Uterus (tissue), 4 donors: ENCODE measurements around the gene MAP2K6. TPM values are rescaled to one million over a fixed set of nuclear protein-coding genes. Genes with fewer than 3 reads are reported as not detected.

ENCODE experiments used
- DNase-seq, 2 donors: peaks; one replicate each; pipeline ENCODE4 v3.0.0-alpha.2; 2019 to 2020
- H3K27ac ChIP-seq, 2 donors: fragments of 200-600 bp; sonication (generic); 1 replicate in 1 of 2; 2 replicates in 1 of 2; pipeline ENCODE4 v1.5.1; 2016 to 2018
- H3K27me3 ChIP-seq, 2 donors: fragments of 200-600 bp; sonication (generic); one replicate each; pipeline ENCODE4 v1.5.1; 2018 to 2019; ENCODE audit warnings: control low read depth in 1 of 2
- H3K36me3 ChIP-seq, 2 donors: fragments of 200-600 bp; sonication (generic); one replicate each; pipeline ENCODE4 v1.5.1; 2019; ENCODE audit warnings: control low read depth in 1 of 2
- H3K4me1 ChIP-seq, 2 donors: fragments of 200-600 bp; sonication (generic); one replicate each; pipeline ENCODE4 v1.5.1; 2018 to 2019; ENCODE audit warnings: control low read depth in 1 of 2
- H3K4me3 ChIP-seq, 2 donors: fragments of 200-600 bp; sonication (generic); 1 replicate in 1 of 2; 2 replicates in 1 of 2; pipeline ENCODE4 v1.5.1; 2018 to 2019; ENCODE audit warnings: mild to moderate bottlenecking in 1 of 2
- H3K9me3 ChIP-seq, 2 donors: fragments of 200-600 bp; sonication (generic); one replicate each; pipeline ENCODE4 v1.5.1; 2019; ENCODE audit warnings: control low read depth in 1 of 2
- POLR2A ChIP-seq, 2 donors: fragments of 450-650 bp; IDR thresholded peaks; one replicate each; pipeline ENCODE4 v1.6.1; 2016; ENCODE audit warnings: antibody characterized with exemption in 2 of 2, mild to moderate bottlenecking in 1 of 2, moderate library complexity in 1 of 2
- intact Hi-C: fragments of 100-400 bp; cut with DNase I; formaldehyde crosslinking; loops from one replicate; pipeline ENCODE4 v1.15.1; 2023; ENCODE audit warnings: low total_unique reads
- total RNA-seq, 4 donors: library from RNA; depleted of rRNA in 3 of 4; stranded (reverse); fragments of >200 nt in 3 of 4; gene quantifications; one replicate each; pipeline versions ENCODE4 v1.1.0 to v1.2.4, GENCODE V29; 2014 to 2023
- TF ChIP-seq, protein P1 (sequence below), 4 experiments: fragments of 200-600 bp in 2 of 4; fragments of 450-650 bp in 2 of 4; sonication (generic) in 2 of 4; IDR thresholded peaks; one replicate each; pipeline ENCODE4 v1.5.1; 2016 to 2019; ENCODE audit warnings: antibody characterized with exemption in 4 of 4, mild to moderate bottlenecking in 2 of 4, moderate library complexity in 1 of 4
- donor health status: DM: yes; HTN: yes; CAD: no.

Gene MAP2K6
- total RNA-seq, 4 donors from 2014 or later, result 3.2 to 43.4 (median 4.3) TPM

DNA sequence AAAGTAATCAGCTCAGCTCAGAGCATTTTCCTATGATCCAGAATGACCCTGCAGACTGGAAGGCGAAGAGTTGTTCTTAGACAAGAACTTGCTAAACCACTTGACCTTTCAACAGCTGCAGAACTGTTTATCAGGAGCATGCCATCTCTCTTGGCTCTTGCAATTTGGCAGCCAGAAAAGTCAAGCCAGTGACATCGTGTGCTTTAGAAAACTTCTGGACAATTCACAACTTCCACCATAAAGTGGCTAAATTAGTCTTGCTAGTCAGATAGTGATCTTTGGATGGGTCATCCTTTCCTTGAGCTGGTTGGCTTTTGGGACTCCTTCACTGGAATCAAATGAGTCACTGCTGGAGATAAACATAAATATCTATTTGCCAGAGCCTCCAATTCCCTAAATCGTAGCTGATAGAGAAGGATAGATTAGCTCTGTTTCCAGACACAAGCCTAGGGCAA, 146.5 kb downstream of the MAP2K6 start:
- intact Hi-C loops, result no loop called here
- no peak for DNase-seq
- Histone ChIP-seq H3K27ac (no peak overlapping the region), H3K27me3 (no peaks in the 10 kb centered on the region), H3K9me3 (no peaks in the 10 kb centered on the region), H3K36me3 (no peaks in the 10 kb centered on the region), H3K4me3 (no peak overlapping the region), H3K4me1 (no peaks in the 10 kb centered on the region)
- TF ChIP-seq POLR2A (IDR thresholded peaks at IDR 0.05), result no peak

DNA sequence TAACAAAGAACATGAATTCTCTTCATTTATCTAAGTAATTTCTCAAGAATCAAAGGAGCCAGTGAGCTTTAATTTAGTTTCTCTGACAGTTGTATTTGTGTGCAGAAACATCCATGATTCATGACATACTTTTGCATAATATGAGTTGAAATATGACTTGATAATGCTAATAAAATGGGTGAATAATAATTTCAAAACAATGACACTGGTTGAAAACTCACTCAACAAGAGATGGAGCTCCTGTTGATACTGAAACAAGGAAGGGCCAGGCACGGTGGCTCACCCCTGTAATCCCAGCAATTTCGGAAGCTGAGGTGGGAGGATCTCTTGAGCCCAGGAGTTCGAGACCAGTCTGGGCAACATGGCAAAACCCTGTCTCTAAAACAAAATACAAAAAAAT, 147.0 kb downstream of the MAP2K6 start:
- no peaks in the 10 kb centered on the region for H3K9me3 ChIP-seq
- no peaks in the 10 kb centered on the region for H3K36me3 ChIP-seq
- intact Hi-C loops, result no loop called here
- no peaks in the 10 kb centered on the region for H3K27me3 ChIP-seq
- no peak overlapping the region for H3K4me3 ChIP-seq
- TF ChIP-seq POLR2A (IDR thresholded peaks at IDR 0.05), result no peak
- TF ChIP-seq, protein P1, sequence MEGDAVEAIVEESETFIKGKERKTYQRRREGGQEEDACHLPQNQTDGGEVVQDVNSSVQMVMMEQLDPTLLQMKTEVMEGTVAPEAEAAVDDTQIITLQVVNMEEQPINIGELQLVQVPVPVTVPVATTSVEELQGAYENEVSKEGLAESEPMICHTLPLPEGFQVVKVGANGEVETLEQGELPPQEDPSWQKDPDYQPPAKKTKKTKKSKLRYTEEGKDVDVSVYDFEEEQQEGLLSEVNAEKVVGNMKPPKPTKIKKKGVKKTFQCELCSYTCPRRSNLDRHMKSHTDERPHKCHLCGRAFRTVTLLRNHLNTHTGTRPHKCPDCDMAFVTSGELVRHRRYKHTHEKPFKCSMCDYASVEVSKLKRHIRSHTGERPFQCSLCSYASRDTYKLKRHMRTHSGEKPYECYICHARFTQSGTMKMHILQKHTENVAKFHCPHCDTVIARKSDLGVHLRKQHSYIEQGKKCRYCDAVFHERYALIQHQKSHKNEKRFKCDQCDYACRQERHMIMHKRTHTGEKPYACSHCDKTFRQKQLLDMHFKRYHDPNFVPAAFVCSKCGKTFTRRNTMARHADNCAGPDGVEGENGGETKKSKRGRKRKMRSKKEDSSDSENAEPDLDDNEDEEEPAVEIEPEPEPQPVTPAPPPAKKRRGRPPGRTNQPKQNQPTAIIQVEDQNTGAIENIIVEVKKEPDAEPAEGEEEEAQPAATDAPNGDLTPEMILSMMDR (IDR thresholded peaks at IDR 0.05), result no peak
- no peak overlapping the region for H3K27ac ChIP-seq
- no peak for DNase-seq
- no peaks in the 10 kb centered on the region for H3K4me1 ChIP-seq

DNA sequence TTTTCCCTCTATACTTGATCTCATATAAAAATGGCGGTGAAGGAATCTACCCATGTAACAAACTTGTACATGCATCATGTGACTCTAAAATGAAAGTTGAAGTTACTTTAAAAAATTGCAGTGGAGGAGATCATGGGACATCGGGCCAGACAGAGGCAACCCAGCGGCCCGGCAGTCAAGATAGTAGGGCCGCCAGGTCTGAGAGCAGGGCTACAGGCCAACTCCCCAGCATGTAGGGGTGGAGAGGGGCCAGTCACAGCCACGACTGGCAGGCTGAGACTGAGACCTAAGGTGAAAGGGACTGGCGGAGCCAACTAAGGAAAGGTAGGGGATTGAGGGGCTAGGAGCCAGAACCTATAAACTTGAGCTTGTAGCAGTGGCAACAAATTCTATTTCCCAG, 150.9 kb downstream of the MAP2K6 start:
- intact Hi-C loops, result no loop called here
- no peak overlapping the region for H3K27ac ChIP-seq
- H3K4me1 ChIP-seq, result no peaks in the 10 kb centered on the region
- no peaks in the 10 kb centered on the region for H3K27me3 ChIP-seq
- TF ChIP-seq POLR2A (IDR thresholded peaks at IDR 0.05), result no peak
- TF ChIP-seq, protein P1 (IDR thresholded peaks at IDR 0.05), result no peak
- H3K9me3 ChIP-seq, result no peaks in the 10 kb centered on the region
- H3K36me3 ChIP-seq, result no peaks in the 10 kb centered on the region
- no peak overlapping the region for H3K4me3 ChIP-seq
- DNase-seq, result no peak

DNA sequence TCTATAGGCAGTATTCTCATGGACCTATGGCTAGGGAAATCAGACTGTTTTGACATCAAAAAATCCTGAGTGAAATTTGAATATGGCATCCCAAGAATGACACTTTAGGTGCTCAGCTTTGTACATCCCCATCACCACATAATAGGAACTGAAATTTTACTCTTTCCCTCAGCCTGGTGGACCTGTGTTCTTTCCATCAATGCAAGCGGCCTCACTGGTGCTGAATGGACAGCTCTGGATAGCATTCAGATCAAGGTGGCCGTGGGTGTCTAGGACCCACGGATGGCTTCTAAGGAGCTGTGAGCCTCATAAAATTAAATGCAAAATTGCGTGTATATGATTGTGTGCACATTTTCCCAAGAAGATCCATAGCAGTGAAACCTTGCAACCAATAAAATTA, 152.6 kb downstream of the MAP2K6 start:
- Histone ChIP-seq H3K4me3 (no peak overlapping the region), H3K9me3 (no peaks in the 10 kb centered on the region), H3K27ac (no peak overlapping the region), H3K36me3 (no peaks in the 10 kb centered on the region), H3K27me3 (no peaks in the 10 kb centered on the region), H3K4me1 (no peaks in the 10 kb centered on the region)
- DNase-seq, result no peak
- TF ChIP-seq, protein P1 (IDR thresholded peaks at IDR 0.05), result no peak
- TF ChIP-seq POLR2A (IDR thresholded peaks at IDR 0.05), result no peak
- intact Hi-C loops, result no loop called here

DNA sequence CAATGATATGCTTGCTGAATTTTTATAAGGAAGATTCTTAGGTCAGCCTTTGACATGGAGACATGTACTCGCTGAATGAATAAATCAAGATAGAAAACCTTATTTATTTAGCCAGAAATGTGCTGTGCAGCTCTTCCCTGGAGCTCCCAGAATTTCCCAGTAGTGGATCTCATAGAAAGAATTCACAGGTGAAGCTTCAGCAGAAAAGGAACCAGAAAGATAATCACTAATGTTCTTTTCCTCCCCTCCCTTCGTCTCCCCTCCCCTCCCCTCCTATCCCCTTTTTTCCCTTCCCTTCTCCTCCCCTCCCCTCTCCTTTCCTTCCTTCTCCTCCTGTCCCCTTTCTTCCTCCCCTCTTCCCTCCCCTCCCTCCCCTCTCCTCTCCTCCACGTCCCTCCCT, 158.2 kb downstream of the MAP2K6 start:
- no peaks in the 10 kb centered on the region for H3K36me3 ChIP-seq
- H3K4me1 ChIP-seq, result peaks cover 0 to 5% of the 10 kb centered on the region in 2 donors
- no peaks in the 10 kb centered on the region for H3K9me3 ChIP-seq
- intact Hi-C loops, result no loop called here
- TF ChIP-seq POLR2A (IDR thresholded peaks at IDR 0.05), result no peak
- TF ChIP-seq, protein P1 (IDR thresholded peaks at IDR 0.05), result no peak
- DNase-seq, result no peak
- H3K4me3 ChIP-seq, result no peak overlapping the region
- no peaks in the 10 kb centered on the region for H3K27me3 ChIP-seq
- no peak overlapping the region for H3K27ac ChIP-seq

DNA sequence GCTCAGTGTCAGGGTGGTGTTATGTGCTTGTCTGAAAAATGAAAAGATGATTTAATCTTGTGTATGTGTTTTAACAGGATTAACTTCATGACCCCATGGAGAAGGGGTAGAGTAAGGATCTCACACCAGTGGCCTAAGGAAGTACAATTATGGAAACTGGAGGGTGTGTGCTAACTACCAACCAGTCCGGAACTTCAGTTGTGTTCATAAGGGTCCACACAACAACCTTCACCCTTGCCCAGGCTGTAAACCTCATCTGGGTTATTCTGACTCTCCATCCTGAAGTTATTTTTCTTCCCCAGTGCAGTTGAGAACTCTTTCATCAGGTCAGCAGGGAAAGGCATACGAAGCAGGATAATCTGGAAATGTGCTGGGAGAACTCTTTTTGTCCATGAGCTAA, 158.9 kb downstream of the MAP2K6 start:
- intact Hi-C loops, result no loop called here
- H3K27ac ChIP-seq, result no peak overlapping the region
- H3K4me3 ChIP-seq, result no peak overlapping the region
- H3K36me3 ChIP-seq, result no peaks in the 10 kb centered on the region
- no peaks in the 10 kb centered on the region for H3K9me3 ChIP-seq
- no peak for DNase-seq
- no peaks in the 10 kb centered on the region for H3K27me3 ChIP-seq
- peaks cover 0 to 5% of the 10 kb centered on the region in 2 donors for H3K4me1 ChIP-seq
- TF ChIP-seq POLR2A (IDR thresholded peaks at IDR 0.05), result no peak
- TF ChIP-seq, protein P1 (IDR thresholded peaks at IDR 0.05), result no peak
